Endothelial cell (in vitro differentiated cells): ENCODE data around the gene FOXJ3. TPM values are rescaled to one million over a fixed set of nuclear protein-coding genes. Genes with fewer than 3 reads are reported as not detected.

Experiments used
- DNase-seq: peaks from one replicate; pipeline ENCODE4 v3.0.0; 2021; ENCODE audit warnings: low spot score
- H3K27ac Mint-ChIP-seq: one replicate; pipeline ENCODE4 v1.8.0; 2021; ENCODE audit warnings: mixed read lengths, inconsistent platforms; ENCODE audit not compliant: unreplicated experiment
- H3K27me3 Mint-ChIP-seq: one replicate; pipeline ENCODE4 v1.8.0; 2021; ENCODE audit warnings: mild to moderate bottlenecking, moderate library complexity, mixed read lengths, inconsistent platforms; ENCODE audit not compliant: unreplicated experiment
- H3K36me3 Mint-ChIP-seq: one replicate; pipeline ENCODE4 v1.8.0; 2021; ENCODE audit warnings: mild to moderate bottlenecking, low read depth, mixed read lengths, inconsistent platforms; ENCODE audit not compliant: unreplicated experiment
- H3K4me1 Mint-ChIP-seq: one replicate; pipeline ENCODE4 v1.8.0; 2021; ENCODE audit warnings: mild to moderate bottlenecking, mixed read lengths, inconsistent platforms; ENCODE audit not compliant: unreplicated experiment
- H3K4me3 Mint-ChIP-seq: one replicate; pipeline ENCODE4 v1.8.0; 2021; ENCODE audit warnings: mild to moderate bottlenecking, mixed read lengths, inconsistent platforms; ENCODE audit not compliant: unreplicated experiment
- H3K9me3 Mint-ChIP-seq: one replicate; pipeline ENCODE4 v1.8.0; 2021; ENCODE audit warnings: mixed read lengths, inconsistent platforms; ENCODE audit not compliant: unreplicated experiment
- total RNA-seq: library from RNA; stranded (reverse); fragmentation: NEBNext Ultra II Directional; extraction: Animal tissue kit (Norgen Biotek cat#: 25700); gene quantifications from one replicate; pipeline ENCODE4 v1.2.1, GENCODE V29; 2021; ENCODE audit not compliant: unreplicated experiment
- TF ChIP-seq, protein P1 (sequence below): fragments of 200-600 bp; sonication (generic); IDR thresholded peaks from one replicate; pipeline ENCODE4 v1.5.0; 2021; ENCODE audit warnings: antibody characterized with exemption; ENCODE audit not compliant: unreplicated experiment

The FOXJ3 gene
- total RNA-seq, 1 donor from 2014 or later = 65.9 TPM

DNA sequence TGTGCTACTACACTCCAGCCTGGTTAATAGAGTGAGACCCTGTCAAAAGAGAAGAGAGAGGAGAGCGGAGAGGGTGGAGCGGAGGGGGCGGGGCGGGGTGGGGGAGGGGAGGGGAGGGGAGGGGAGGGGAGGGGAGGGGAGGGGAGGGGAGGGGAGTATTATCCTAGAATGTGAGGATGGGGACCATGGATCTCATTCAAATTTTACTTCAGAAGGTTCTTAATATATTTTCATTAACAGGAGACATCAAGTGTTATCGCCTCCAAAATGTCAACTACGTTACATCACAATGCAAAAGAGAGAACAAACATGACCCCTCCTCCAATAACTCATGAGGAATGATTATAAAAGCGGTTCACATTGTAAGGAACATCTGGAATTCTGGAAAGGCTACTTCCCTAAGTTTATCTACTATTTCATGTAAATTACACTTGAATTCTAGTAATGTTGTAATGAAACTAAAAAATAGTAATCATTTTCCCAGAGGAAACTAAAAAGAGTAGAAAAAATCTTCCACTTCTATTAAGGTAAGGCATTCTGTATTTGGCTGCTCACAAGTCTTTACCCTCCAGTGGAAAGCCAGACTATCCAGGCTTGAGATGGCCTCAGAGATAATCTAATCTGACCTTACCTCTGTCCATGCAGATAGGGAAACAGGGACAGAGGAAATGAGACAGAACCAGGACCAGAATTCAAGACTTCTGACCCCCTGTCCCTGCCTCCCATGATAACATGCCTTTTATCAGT, 151.7 kb downstream of the FOXJ3 start:
- TF ChIP-seq, protein P1, sequence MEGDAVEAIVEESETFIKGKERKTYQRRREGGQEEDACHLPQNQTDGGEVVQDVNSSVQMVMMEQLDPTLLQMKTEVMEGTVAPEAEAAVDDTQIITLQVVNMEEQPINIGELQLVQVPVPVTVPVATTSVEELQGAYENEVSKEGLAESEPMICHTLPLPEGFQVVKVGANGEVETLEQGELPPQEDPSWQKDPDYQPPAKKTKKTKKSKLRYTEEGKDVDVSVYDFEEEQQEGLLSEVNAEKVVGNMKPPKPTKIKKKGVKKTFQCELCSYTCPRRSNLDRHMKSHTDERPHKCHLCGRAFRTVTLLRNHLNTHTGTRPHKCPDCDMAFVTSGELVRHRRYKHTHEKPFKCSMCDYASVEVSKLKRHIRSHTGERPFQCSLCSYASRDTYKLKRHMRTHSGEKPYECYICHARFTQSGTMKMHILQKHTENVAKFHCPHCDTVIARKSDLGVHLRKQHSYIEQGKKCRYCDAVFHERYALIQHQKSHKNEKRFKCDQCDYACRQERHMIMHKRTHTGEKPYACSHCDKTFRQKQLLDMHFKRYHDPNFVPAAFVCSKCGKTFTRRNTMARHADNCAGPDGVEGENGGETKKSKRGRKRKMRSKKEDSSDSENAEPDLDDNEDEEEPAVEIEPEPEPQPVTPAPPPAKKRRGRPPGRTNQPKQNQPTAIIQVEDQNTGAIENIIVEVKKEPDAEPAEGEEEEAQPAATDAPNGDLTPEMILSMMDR = no peak
- Mint-ChIP-seq H3K27me3 (peaks cover 3% of the 10 kb centered on the region), H3K27ac (no peak overlapping the region), H3K36me3 (peaks cover 33% of the 10 kb centered on the region), H3K4me1 (peaks cover 41% of the 10 kb centered on the region), H3K4me3 (no peak overlapping the region), H3K9me3 (no peaks in the 10 kb centered on the region)
- DNase-seq = no peak

DNA sequence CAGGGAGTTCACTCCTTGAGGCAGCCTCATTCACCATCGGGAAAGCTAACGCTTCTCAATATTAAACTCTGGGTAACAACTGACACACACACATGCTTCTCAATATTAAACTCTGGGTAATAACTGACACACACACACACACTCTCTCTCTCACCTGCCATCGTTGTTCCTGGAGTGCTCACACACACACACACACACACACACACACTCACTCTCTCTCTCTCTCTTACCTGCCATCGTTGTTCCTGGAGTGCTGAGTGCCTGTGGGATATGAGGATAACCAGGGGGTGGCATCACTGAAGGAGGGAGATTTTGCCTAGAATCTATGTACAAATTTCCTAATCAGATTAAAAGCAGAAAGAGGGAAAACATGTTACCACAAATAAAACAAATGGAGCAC, 153.3 kb downstream of the FOXJ3 start:
- Mint-ChIP-seq H3K36me3 (peaks cover 33% of the 10 kb centered on the region), H3K27ac (peak overlapping the region; percentile 38), H3K27me3 (peaks cover 3% of the 10 kb centered on the region), H3K4me3 (peak overlapping the region; percentile 17), H3K9me3 (no peaks in the 10 kb centered on the region), H3K4me1 (peaks cover 36% of the 10 kb centered on the region)
- TF ChIP-seq, protein P1 = no peak
- no peak for DNase-seq

DNA sequence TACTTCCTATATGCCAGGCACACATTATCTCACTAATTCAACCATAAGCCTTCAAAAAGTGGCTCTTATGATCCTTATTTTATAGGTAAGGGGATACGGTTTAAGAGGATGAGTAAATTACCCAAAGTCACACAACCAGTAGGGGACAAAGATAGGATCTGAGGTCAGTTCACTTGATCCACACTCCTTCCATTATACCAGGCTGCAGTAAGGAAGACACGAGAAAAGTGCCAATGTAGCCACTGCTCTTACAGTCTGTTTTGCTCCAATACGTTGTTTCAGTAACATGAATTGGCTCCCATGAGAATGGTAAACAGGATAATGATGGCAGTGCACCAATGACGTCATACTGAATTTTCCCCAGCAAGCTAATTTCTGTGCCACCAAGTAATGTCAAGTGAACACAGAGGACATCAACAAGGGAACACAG, 155.1 kb downstream of the FOXJ3 start:
- Mint-ChIP-seq H3K4me1 (peaks cover 23% of the 10 kb centered on the region), H3K27ac (peak overlapping the region; percentile 25), H3K4me3 (no peak overlapping the region), H3K36me3 (peaks cover 25% of the 10 kb centered on the region), H3K9me3 (no peaks in the 10 kb centered on the region), H3K27me3 (no peaks in the 10 kb centered on the region)
- no peak for DNase-seq
- TF ChIP-seq, protein P1 = no peak

DNA sequence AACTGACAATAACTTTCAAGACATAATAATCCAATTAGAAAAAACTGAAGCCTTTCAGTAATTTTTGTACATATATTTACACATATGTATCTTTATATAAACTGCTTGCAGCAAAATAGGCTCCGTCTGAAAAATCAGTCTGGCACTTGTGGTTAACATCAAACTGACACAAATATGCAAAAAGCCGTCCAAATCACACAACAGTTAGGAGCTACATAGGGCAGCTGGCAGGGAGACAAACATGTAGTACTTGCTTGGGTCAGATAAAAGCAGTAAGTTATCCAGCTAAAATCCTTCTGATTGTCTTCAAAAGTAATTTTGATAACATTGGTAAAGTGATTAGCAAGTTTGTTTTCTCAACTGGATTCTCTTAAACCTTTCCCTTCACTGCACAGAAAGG, 155.8 kb downstream of the FOXJ3 start:
- TF ChIP-seq, protein P1 = no peak
- no peak for DNase-seq
- Mint-ChIP-seq H3K27ac (no peak overlapping the region), H3K4me1 (peaks cover 17% of the 10 kb centered on the region), H3K36me3 (peaks cover 19% of the 10 kb centered on the region), H3K4me3 (no peak overlapping the region), H3K9me3 (no peaks in the 10 kb centered on the region), H3K27me3 (no peaks in the 10 kb centered on the region)

DNA sequence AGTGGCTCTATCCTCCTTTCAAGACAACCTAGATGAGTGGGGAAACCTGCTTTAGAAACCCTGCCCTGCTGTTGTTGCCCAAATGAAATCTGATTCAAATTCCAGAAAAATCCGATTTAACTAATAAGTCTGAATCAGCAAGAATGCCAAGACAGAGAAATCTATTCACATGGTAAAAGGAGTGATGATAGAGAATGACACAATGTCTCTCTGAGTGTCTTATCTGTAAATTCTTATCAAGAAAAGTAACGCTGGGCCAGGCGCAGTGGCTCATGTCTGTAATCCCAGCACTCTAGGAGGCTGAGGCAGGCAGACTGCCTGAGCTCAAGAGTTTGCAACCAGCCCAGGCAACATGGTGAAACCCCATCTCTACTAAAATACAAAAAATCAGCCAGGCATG, 156.8 kb downstream of the FOXJ3 start:
- H3K36me3 Mint-ChIP-seq = peaks cover 17% of the 10 kb centered on the region
- no peak overlapping the region for H3K27ac Mint-ChIP-seq
- DNase-seq = no peak
- H3K4me3 Mint-ChIP-seq = no peak overlapping the region
- no peaks in the 10 kb centered on the region for H3K27me3 Mint-ChIP-seq
- no peaks in the 10 kb centered on the region for H3K9me3 Mint-ChIP-seq
- TF ChIP-seq, protein P1 = no peak
- H3K4me1 Mint-ChIP-seq = peaks cover 11% of the 10 kb centered on the region
